Activated CD4-positive, alpha-beta T cell treated with anti-CD3 and anti-CD28 coated beads, Interleukin-2, Interleukin-6, amounts not matched to agents 100 ng/mL and 50 ng/mL, durations not matched to agents 16 hours and 8 hours (primary cell): ENCODE measurements around the gene CDC27.
A peak's percentile ranks its signal among the peaks of the same experiment; 100 is the strongest.
"Not testable (repeated sequence)": the region's sequence is repeated elsewhere in the genome, so short reads cannot be mapped to it uniquely, and the experiment has no call there.

Experiments used
- DNase-seq: peaks from one replicate; pipeline ENCODE4 v3.0.0-alpha.2; 2020

CDC27 gene

GRCh38 chr17:47219621-47220475, 30.8 kb upstream of the CDC27 start:
- no peak for DNase-seq

- no peak for DNase-seq
These were observed 29.9 kb upstream of the CDC27 start for GRCh38 chr17:47218896-47219430.

GRCh38 chr17:47217279-47217678, 28.2 kb upstream of the CDC27 start:
- DNase-seq: peak; percentile 47

- DNase-seq: not testable (repeated sequence)
These were observed 27.7 kb upstream of the CDC27 start for GRCh38 chr17:47216821-47217220.

GRCh38 chr17:47214931-47215330, 25.8 kb upstream of the CDC27 start:
- peak; percentile 51 for DNase-seq

- no peak for DNase-seq
These were observed 24.4 kb upstream of the CDC27 start for GRCh38 chr17:47213540-47213939.

GRCh38 chr17:47212458-47212857, 23.4 kb upstream of the CDC27 start:
- DNase-seq: no peak

- DNase-seq: no peak
These were observed 21.7 kb upstream of the CDC27 start for GRCh38 chr17:47210779-47211178.

- DNase-seq: no peak
These were observed 21.0 kb upstream of the CDC27 start for GRCh38 chr17:47210105-47210504.

GRCh38 chr17:47209499-47209898, 20.4 kb upstream of the CDC27 start:
- no peak for DNase-seq

- DNase-seq: no peak
These were observed 19.8 kb upstream of the CDC27 start, which contains the start of gene MYL4 for GRCh38 chr17:47208744-47209488. Gene MYL4 (plus strand): TSS chr17:47209348. CDS start chr17:47209423, 75 bp downstream.

GRCh38 chr17:47207143-47208067, 18.3 kb upstream of the CDC27 start:
- no peak for DNase-seq

GRCh38 chr17:47205419-47205963, 16.4 kb upstream of the CDC27 start:
- peak; percentile 89 for DNase-seq

- DNase-seq: peak; percentile 66
These were observed 15.8 kb upstream of the CDC27 start for GRCh38 chr17:47204722-47205418.

- DNase-seq: peak; percentile 85
These were observed 15.1 kb upstream of the CDC27 start for GRCh38 chr17:47203984-47204721.

- DNase-seq: no peak
These were observed 12.1 kb upstream of the CDC27 start for GRCh38 chr17:47201166-47201565.

GRCh38 chr17:47200325-47200664, 11.2 kb upstream of the CDC27 start:
- no peak for DNase-seq

- no peak for DNase-seq
These were observed 10.7 kb upstream of the CDC27 start for GRCh38 chr17:47199627-47200324.

- DNase-seq: no peak
These were observed 8.7 kb upstream of the CDC27 start for GRCh38 chr17:47197821-47198220.

- no peak for DNase-seq
These were observed 4.9 kb upstream of the CDC27 start for GRCh38 chr17:47193931-47194511.
